HEK293T (cell line): ENCODE data around the gene DNASE2.

ENCODE experiments used
- BHLHE40 ChIP-seq: fragments of 450-650 bp; IDR thresholded peaks from 2 replicates; pipeline ENCODE4 v1.6.1; 2016; ENCODE audit warnings: mild to moderate bottlenecking, moderate library complexity, borderline replicate concordance
- ELF4 ChIP-seq: fragments of 450-650 bp; IDR thresholded peaks from 2 replicates; pipeline ENCODE4 v1.6.1; 2017; ENCODE audit warnings: antibody characterized with exemption
- FOXA1 ChIP-seq: fragments of 450-650 bp; IDR thresholded peaks from 2 replicates; pipeline ENCODE4 v1.6.1; 2016; ENCODE audit warnings: mild to moderate bottlenecking

GRCh38 chr19:12886651-12886968, 5.4 kb upstream of the DNASE2 start:
- TF ChIP-seq BHLHE40 (no peak), ELF4 (no peak), FOXA1 (no peak)
